ENCODE measurements around the gene LMNB1.
A peak's percentile ranks its signal among the peaks of the same experiment; 100 is the strongest.
"Not testable (repeated sequence)": the region's sequence is repeated elsewhere in the genome, so short reads cannot be mapped to it uniquely, and the experiment has no call there.

The LMNB1 gene

GRCh38 chr5:126851501-126852011 lies 74.6 kb downstream of the LMNB1 start:
- Histone ChIP-seq H3K4ac (ENCODE audit: low read depth in 1 of 2, low read length in 2 of 2) (no peak overlapping the region), H3K36me3 (ENCODE audit: control insufficient read depth in 1 of 2, insufficient read depth in 2 of 2, low read depth in 1 of 2, low read length in 2 of 2) (peaks cover 0 to 7% of the 10 kb centered on the region in 2 experiments), H3K4me1 (ENCODE audit: control insufficient read depth, insufficient read depth, low read depth, low read length) (peaks cover 3% of the 10 kb centered on the region), H2BK12ac (ENCODE audit: low read length in 2 of 2) (peak overlapping the region; percentile 24 to 67), H2AK5ac (ENCODE audit: low read length, severe bottlenecking) (no peak overlapping the region), H3K18ac (ENCODE audit: low read depth in 1 of 2, low read length in 2 of 2) (no peak overlapping the region), H3K9me3 (ENCODE audit: control insufficient read depth, low read length) (no peaks in the 10 kb centered on the region), H3K14ac (ENCODE audit: low read length in 2 of 2) (no peak overlapping the region), H2BK120ac (ENCODE audit: low read depth, low read length) (no peak overlapping the region), H2AFZ (ENCODE audit: low read depth, low read length) (no peak overlapping the region), H2BK15ac (ENCODE audit: low read depth, poor library complexity, severe bottlenecking) (no peak overlapping the region), H3K4me2 (ENCODE audit: low read length, poor library complexity, severe bottlenecking) (no peak overlapping the region), H2BK5ac (ENCODE audit: low read depth, low read length, poor library complexity, severe bottlenecking) (peak overlapping the region; percentile 47), H3K4me3 (ENCODE audit: insufficient read depth in 1 of 2, low read depth in 1 of 2, low read length in 2 of 2) (peak overlapping the region in 1 of 2 experiments; percentile 63), H4K91ac (ENCODE audit: low read length) (no peak overlapping the region), H3K27ac (ENCODE audit: low read length, poor library complexity, severe bottlenecking) (no peak overlapping the region), H3K79me1 (replicated peaks; ENCODE audit: low read length, poor library complexity, severe bottlenecking) (peaks cover 1% of the 10 kb centered on the region), H3K27me3 (ENCODE audit: control insufficient read depth in 1 of 2, insufficient read depth in 1 of 2, low read length in 2 of 2) (no peaks in the 10 kb centered on the region), H3K23ac (ENCODE audit: low read length in 2 of 2) (no peak overlapping the region), H3K9ac (ENCODE audit: low read length) (peak overlapping the region; percentile 58), H4K8ac (ENCODE audit: low read length) (no peak overlapping the region)
- no peak for DNase-seq
- 85% methylated on average over 14 of the region's 14 CpGs for WGBS

GRCh38 chr5:126852091-126852571 lies 75.2 kb downstream of the LMNB1 start:
- WGBS = 60% methylated on average over 4 of the region's 4 CpGs
- no peak for DNase-seq
- Histone ChIP-seq H3K27me3 (ENCODE audit: control insufficient read depth in 1 of 2, insufficient read depth in 1 of 2, low read length in 2 of 2) (no peaks in the 10 kb centered on the region), H2BK120ac (ENCODE audit: low read depth, low read length) (no peak overlapping the region), H3K9ac (ENCODE audit: low read length) (peak overlapping the region; percentile 58), H3K9me3 (ENCODE audit: control insufficient read depth, low read length) (no peaks in the 10 kb centered on the region), H3K23ac (ENCODE audit: low read length in 2 of 2) (no peak overlapping the region), H4K8ac (ENCODE audit: low read length) (no peak overlapping the region), H2AFZ (ENCODE audit: low read depth, low read length) (no peak overlapping the region), H3K27ac (ENCODE audit: low read length, poor library complexity, severe bottlenecking) (no peak overlapping the region), H3K4me1 (ENCODE audit: control insufficient read depth, insufficient read depth, low read depth, low read length) (peaks cover 3% of the 10 kb centered on the region), H3K79me1 (replicated peaks; ENCODE audit: low read length, poor library complexity, severe bottlenecking) (peaks cover 1% of the 10 kb centered on the region), H2BK15ac (ENCODE audit: low read depth, poor library complexity, severe bottlenecking) (no peak overlapping the region), H3K4me2 (ENCODE audit: low read length, poor library complexity, severe bottlenecking) (no peak overlapping the region), H3K4ac (ENCODE audit: low read depth in 1 of 2, low read length in 2 of 2) (no peak overlapping the region), H4K91ac (ENCODE audit: low read length) (no peak overlapping the region), H3K36me3 (ENCODE audit: control insufficient read depth in 1 of 2, insufficient read depth in 2 of 2, low read depth in 1 of 2, low read length in 2 of 2) (peaks cover 0 to 7% of the 10 kb centered on the region in 2 experiments), H2AK5ac (ENCODE audit: low read length, severe bottlenecking) (no peak overlapping the region), H3K14ac (ENCODE audit: low read length in 2 of 2) (no peak overlapping the region), H2BK5ac (ENCODE audit: low read depth, low read length, poor library complexity, severe bottlenecking) (no peak overlapping the region), H2BK12ac (ENCODE audit: low read length in 2 of 2) (no peak overlapping the region), H3K4me3 (ENCODE audit: insufficient read depth in 1 of 2, low read depth in 1 of 2, low read length in 2 of 2) (peak overlapping the region in 1 of 2 experiments; percentile 63), H3K18ac (ENCODE audit: low read depth in 1 of 2, low read length in 2 of 2) (no peak overlapping the region)

DNA sequence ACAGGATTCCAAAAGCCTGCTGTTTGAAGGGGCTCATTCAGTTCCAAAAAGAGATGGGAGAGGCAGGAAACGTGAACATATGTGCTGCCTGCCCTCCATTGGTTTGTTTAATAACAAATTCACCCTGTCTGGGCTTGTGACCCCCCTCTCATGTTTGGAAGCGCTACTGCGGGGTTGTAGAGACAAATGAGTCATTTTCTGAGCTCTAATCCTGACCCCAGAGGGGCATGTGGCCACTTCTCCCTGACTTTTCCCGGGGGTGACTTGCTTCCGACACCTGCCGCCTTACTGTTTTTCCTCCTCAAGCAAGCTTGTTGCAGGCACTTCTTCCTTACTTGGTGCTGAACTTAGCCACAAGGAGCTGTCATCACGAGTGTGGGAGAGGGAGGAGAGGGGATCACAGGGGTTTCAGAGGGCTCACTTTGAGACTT lies 75.9 kb downstream of the LMNB1 start:
- Histone ChIP-seq H3K4ac (ENCODE audit: low read depth in 1 of 2, low read length in 2 of 2) (no peak overlapping the region), H3K9me3 (ENCODE audit: control insufficient read depth, low read length) (no peaks in the 10 kb centered on the region), H2BK5ac (ENCODE audit: low read depth, low read length, poor library complexity, severe bottlenecking) (no peak overlapping the region), H3K36me3 (ENCODE audit: control insufficient read depth in 1 of 2, insufficient read depth in 2 of 2, low read depth in 1 of 2, low read length in 2 of 2) (peaks cover 0 to 7% of the 10 kb centered on the region in 2 experiments), H2BK15ac (ENCODE audit: low read depth, poor library complexity, severe bottlenecking) (no peak overlapping the region), H3K14ac (ENCODE audit: low read length in 2 of 2) (no peak overlapping the region), H3K4me3 (ENCODE audit: insufficient read depth in 1 of 2, low read depth in 1 of 2, low read length in 2 of 2) (no peak overlapping the region), H4K8ac (ENCODE audit: low read length) (no peak overlapping the region), H3K4me2 (ENCODE audit: low read length, poor library complexity, severe bottlenecking) (no peak overlapping the region), H2BK120ac (ENCODE audit: low read depth, low read length) (no peak overlapping the region), H3K27me3 (ENCODE audit: control insufficient read depth in 1 of 2, insufficient read depth in 1 of 2, low read length in 2 of 2) (no peaks in the 10 kb centered on the region), H4K91ac (ENCODE audit: low read length) (no peak overlapping the region), H2AK5ac (ENCODE audit: low read length, severe bottlenecking) (no peak overlapping the region), H3K18ac (ENCODE audit: low read depth in 1 of 2, low read length in 2 of 2) (no peak overlapping the region), H3K9ac (ENCODE audit: low read length) (peak overlapping the region; percentile 7), H3K27ac (ENCODE audit: low read length, poor library complexity, severe bottlenecking) (no peak overlapping the region), H3K4me1 (ENCODE audit: control insufficient read depth, insufficient read depth, low read depth, low read length) (peaks cover 1% of the 10 kb centered on the region), H2BK12ac (ENCODE audit: low read length in 2 of 2) (peak overlapping the region in 1 of 2 experiments; percentile 15), H3K79me1 (replicated peaks; ENCODE audit: low read length, poor library complexity, severe bottlenecking) (peaks cover 1% of the 10 kb centered on the region), H3K23ac (ENCODE audit: low read length in 2 of 2) (no peak overlapping the region), H2AFZ (ENCODE audit: low read depth, low read length) (no peak overlapping the region)
- 72% methylated on average over 7 of the region's 7 CpGs for WGBS
- DNase-seq = no peak

- H3K27me3 ChIP-seq (ENCODE audit: control insufficient read depth in 1 of 2, insufficient read depth in 1 of 2, low read length in 2 of 2); H2AK5ac ChIP-seq (ENCODE audit: low read length, severe bottlenecking); H2BK5ac ChIP-seq (ENCODE audit: low read depth, low read length, poor library complexity, severe bottlenecking); H2BK15ac ChIP-seq (ENCODE audit: low read depth, poor library complexity, severe bottlenecking); H4K91ac ChIP-seq (ENCODE audit: low read length); H3K9ac ChIP-seq (ENCODE audit: low read length); H3K4me3 ChIP-seq (ENCODE audit: insufficient read depth in 1 of 2, low read depth in 1 of 2, low read length in 2 of 2); H3K9me3 ChIP-seq (ENCODE audit: control insufficient read depth, low read length); H3K4ac ChIP-seq (ENCODE audit: low read depth in 1 of 2, low read length in 2 of 2); H3K79me1 ChIP-seq (replicated peaks; ENCODE audit: low read length, poor library complexity, severe bottlenecking); H3K18ac ChIP-seq (ENCODE audit: low read depth in 1 of 2, low read length in 2 of 2); H3K14ac ChIP-seq (ENCODE audit: low read length in 2 of 2); H2AFZ ChIP-seq (ENCODE audit: low read depth, low read length); H3K23ac ChIP-seq (ENCODE audit: low read length in 2 of 2); H2BK120ac ChIP-seq (ENCODE audit: low read depth, low read length); DNase-seq; H3K36me3 ChIP-seq (ENCODE audit: control insufficient read depth in 1 of 2, insufficient read depth in 2 of 2, low read depth in 1 of 2, low read length in 2 of 2); H3K27ac ChIP-seq (ENCODE audit: low read length, poor library complexity, severe bottlenecking); H2BK12ac ChIP-seq (ENCODE audit: low read length in 2 of 2); H3K4me2 ChIP-seq (ENCODE audit: low read length, poor library complexity, severe bottlenecking); H3K4me1 ChIP-seq (ENCODE audit: control insufficient read depth, insufficient read depth, low read depth, low read length); H4K8ac ChIP-seq (ENCODE audit: low read length): not testable (repeated sequence)
- 98% methylated on average over 27 of the region's 27 CpGs for WGBS
These were observed 76.8 kb downstream of the LMNB1 start for GRCh38 chr5:126853541-126854307.
